ENCODE measurements around the gene NAGS.

Gene NAGS

GRCh38 chr17:43983515-43984411, 20.7 kb upstream of the NAGS start:
- Histone ChIP-seq H3K27ac (ENCODE audit: insufficient read depth in 1 of 2, low read depth in 1 of 2, low read length in 2 of 2, poor library complexity in 1 of 2, severe bottlenecking in 2 of 2) (no peak overlapping the region), H3K36me3 (ENCODE audit: control insufficient read depth in 4 of 4, insufficient read depth in 4 of 4, low read length in 3 of 4) (no peaks in the 10 kb centered on the region), H3K4me1 (ENCODE audit: control extremely low read depth in 1 of 4, control insufficient read depth in 4 of 4, insufficient read depth in 4 of 4, low read length in 3 of 4) (peaks cover 0 to 14% (median 5%) of the 10 kb centered on the region in 4 experiments), H3K27me3 (replicated peaks in 2 of 5; ENCODE audit: control insufficient read depth in 4 of 5, insufficient read depth in 5 of 5, low read length in 4 of 5) (peaks cover 2 to 44% (median 39%) of the 10 kb centered on the region in 5 experiments), H3K4me3 (ENCODE audit: control insufficient read depth in 1 of 7, extremely low read depth in 1 of 7, insufficient read depth in 4 of 7, low read depth in 2 of 7, low read length in 6 of 7) (peak overlapping the region in 6 of 7 experiments; percentile 24 to 73 (median 54)), H3K9me3 (ENCODE audit: control extremely low read depth in 1 of 5, control insufficient read depth in 4 of 5, insufficient read depth in 2 of 5, low read depth in 1 of 5, low read length in 4 of 5) (no peaks in the 10 kb centered on the region)
- WGBS (ENCODE audit: insufficient coverage): 3% methylated on average over 74 of the region's 78 CpGs
- ChIA-PET POLR2A (no interaction called here), CTCF (interaction anchor here (0.8 to 2.4 kb wide), 10 partner anchors 10 to 70 kb away, joined by 3 to 11 read pairs (median 4); no protein-coding TSS in a partner anchor)
- peak; percentile 50 to 72 (median 57) for DNase-seq

GRCh38 chr17:43984521-43984920, 19.9 kb upstream of the NAGS start:
- no peak overlapping the region for H3K4me3 ChIP-seq (ENCODE audit: control insufficient read depth in 1 of 7, extremely low read depth in 1 of 7, insufficient read depth in 4 of 7, low read depth in 2 of 7, low read length in 6 of 7)
- H3K36me3 ChIP-seq (ENCODE audit: control insufficient read depth in 4 of 4, insufficient read depth in 4 of 4, low read length in 3 of 4): no peaks in the 10 kb centered on the region
- POLR2A ChIA-PET: no interaction called here

GRCh38 chr17:43986225-43986981, 18.0 kb upstream of the NAGS start:
- Histone ChIP-seq H3K4me3 (ENCODE audit: control insufficient read depth in 1 of 7, extremely low read depth in 1 of 7, insufficient read depth in 4 of 7, low read depth in 2 of 7, low read length in 6 of 7) (no peak overlapping the region), H3K36me3 (ENCODE audit: control insufficient read depth in 4 of 4, insufficient read depth in 4 of 4, low read length in 3 of 4) (no peaks in the 10 kb centered on the region), H3K9me3 (ENCODE audit: control extremely low read depth in 1 of 5, control insufficient read depth in 4 of 5, insufficient read depth in 2 of 5, low read depth in 1 of 5, low read length in 4 of 5) (no peaks in the 10 kb centered on the region), H3K27me3 (replicated peaks in 2 of 5; ENCODE audit: control insufficient read depth in 4 of 5, insufficient read depth in 5 of 5, low read length in 4 of 5) (peaks cover 2 to 44% (median 39%) of the 10 kb centered on the region in 5 experiments), H3K27ac (ENCODE audit: insufficient read depth in 1 of 2, low read depth in 1 of 2, low read length in 2 of 2, poor library complexity in 1 of 2, severe bottlenecking in 2 of 2) (no peak overlapping the region), H3K4me1 (ENCODE audit: control extremely low read depth in 1 of 4, control insufficient read depth in 4 of 4, insufficient read depth in 4 of 4, low read length in 3 of 4) (peaks cover 0 to 14% (median 5%) of the 10 kb centered on the region in 4 experiments)
- WGBS (ENCODE audit: insufficient coverage): 94% methylated on average over 5 of the region's 7 CpGs
- DNase-seq: no peak
- ChIA-PET CTCF (interaction anchor here (0.9 to 3.1 kb wide), 7 partner anchors 10 to 86 kb away, joined by 3 to 8 read pairs (median 4); no protein-coding TSS in a partner anchor), POLR2A (interaction anchor here (0.6 kb wide), 2 partner anchors 11 to 41 kb away, joined by 3 to 5 read pairs; no protein-coding TSS in a partner anchor)

More at GRCh38 chr17:43984521-43984920, 19.9 kb upstream of the NAGS start:
- Histone ChIP-seq H3K27me3 (replicated peaks in 2 of 5; ENCODE audit: control insufficient read depth in 4 of 5, insufficient read depth in 5 of 5, low read length in 4 of 5) (peaks cover 2 to 44% (median 39%) of the 10 kb centered on the region in 5 experiments), H3K4me1 (ENCODE audit: control extremely low read depth in 1 of 4, control insufficient read depth in 4 of 4, insufficient read depth in 4 of 4, low read length in 3 of 4) (peaks cover 0 to 14% (median 5%) of the 10 kb centered on the region in 4 experiments), H3K9me3 (ENCODE audit: control extremely low read depth in 1 of 5, control insufficient read depth in 4 of 5, insufficient read depth in 2 of 5, low read depth in 1 of 5, low read length in 4 of 5) (no peaks in the 10 kb centered on the region), H3K27ac (ENCODE audit: insufficient read depth in 1 of 2, low read depth in 1 of 2, low read length in 2 of 2, poor library complexity in 1 of 2, severe bottlenecking in 2 of 2) (no peak overlapping the region)
- 100% methylated on average over 5 of the region's 8 CpGs for WGBS (ENCODE audit: insufficient coverage)
- no peak for DNase-seq
- CTCF ChIA-PET: interaction anchor here (1.3 to 2.4 kb wide), 5 partner anchors 10 to 41 kb away, joined by 3 to 11 read pairs (median 3); no protein-coding TSS in a partner anchor

GRCh38 chr17:43987131-43988021, 17.0 kb upstream of the NAGS start:
- POLR2A ChIA-PET: interaction anchor here (0.6 kb wide), 1 partner anchor 10 kb away, joined by 3 read pairs; no protein-coding TSS in a partner anchor
- DNase-seq: no peak
- Histone ChIP-seq H3K27me3 (replicated peaks in 2 of 5; ENCODE audit: control insufficient read depth in 4 of 5, insufficient read depth in 5 of 5, low read length in 4 of 5) (peaks cover 0 to 39% (median 31%) of the 10 kb centered on the region in 5 experiments), H3K9me3 (ENCODE audit: control extremely low read depth in 1 of 5, control insufficient read depth in 4 of 5, insufficient read depth in 2 of 5, low read depth in 1 of 5, low read length in 4 of 5) (no peaks in the 10 kb centered on the region), H3K4me1 (ENCODE audit: control extremely low read depth in 1 of 4, control insufficient read depth in 4 of 4, insufficient read depth in 4 of 4, low read length in 3 of 4) (peaks cover 0 to 14% (median 5%) of the 10 kb centered on the region in 4 experiments), H3K36me3 (ENCODE audit: control insufficient read depth in 4 of 4, insufficient read depth in 4 of 4, low read length in 3 of 4) (no peaks in the 10 kb centered on the region), H3K4me3 (ENCODE audit: control insufficient read depth in 1 of 7, extremely low read depth in 1 of 7, insufficient read depth in 4 of 7, low read depth in 2 of 7, low read length in 6 of 7) (no peak overlapping the region), H3K27ac (ENCODE audit: insufficient read depth in 1 of 2, low read depth in 1 of 2, low read length in 2 of 2, poor library complexity in 1 of 2, severe bottlenecking in 2 of 2) (no peak overlapping the region)
- CTCF ChIA-PET: interaction anchor here (0.9 to 3.1 kb wide), 8 partner anchors 9 to 107 kb away, joined by 3 to 8 read pairs (median 4); no protein-coding TSS in a partner anchor
- 77% methylated on average over 11 of the region's 12 CpGs for WGBS (ENCODE audit: insufficient coverage)

GRCh38 chr17:43988301-43988700, 16.1 kb upstream of the NAGS start:
- WGBS (ENCODE audit: insufficient coverage): 95% methylated on average over 8 of the region's 9 CpGs
- CTCF ChIA-PET: interaction anchor here (1.2 to 3.1 kb wide), 3 partner anchors 45 to 108 kb away, joined by 3 to 8 read pairs (median 5); no protein-coding TSS in a partner anchor

GRCh38 chr17:43992641-43993040, 11.8 kb upstream of the NAGS start:
- POLR2A ChIA-PET: no interaction called here
- Histone ChIP-seq H3K27ac (ENCODE audit: insufficient read depth in 1 of 2, low read depth in 1 of 2, low read length in 2 of 2, poor library complexity in 1 of 2, severe bottlenecking in 2 of 2) (no peak overlapping the region), H3K4me3 (ENCODE audit: control insufficient read depth in 1 of 7, extremely low read depth in 1 of 7, insufficient read depth in 4 of 7, low read depth in 2 of 7, low read length in 6 of 7) (no peak overlapping the region), H3K9me3 (ENCODE audit: control extremely low read depth in 1 of 5, control insufficient read depth in 4 of 5, insufficient read depth in 2 of 5, low read depth in 1 of 5, low read length in 4 of 5) (no peaks in the 10 kb centered on the region), H3K36me3 (ENCODE audit: control insufficient read depth in 4 of 4, insufficient read depth in 4 of 4, low read length in 3 of 4) (no peaks in the 10 kb centered on the region), H3K27me3 (replicated peaks in 2 of 5; ENCODE audit: control insufficient read depth in 4 of 5, insufficient read depth in 5 of 5, low read length in 4 of 5) (peaks cover 0 to 29% (median 10%) of the 10 kb centered on the region in 5 experiments), H3K4me1 (ENCODE audit: control extremely low read depth in 1 of 4, control insufficient read depth in 4 of 4, insufficient read depth in 4 of 4, low read length in 3 of 4) (peaks cover 0 to 10% (median 6%) of the 10 kb centered on the region in 4 experiments)
- DNase-seq: peak in 1 of 3 donors; percentile 20
- CTCF ChIA-PET: interaction anchor here (1.4 to 14.2 kb wide), 3 partner anchors 51 to 75 kb away, joined by 4 to 218 read pairs (median 4); partner anchors contain the start of gene PPY
- WGBS (ENCODE audit: insufficient coverage): 96% methylated on average over 10 of the region's 14 CpGs

More at GRCh38 chr17:43988301-43988700, 16.1 kb upstream of the NAGS start:
- Histone ChIP-seq H3K27ac (ENCODE audit: insufficient read depth in 1 of 2, low read depth in 1 of 2, low read length in 2 of 2, poor library complexity in 1 of 2, severe bottlenecking in 2 of 2) (no peak overlapping the region), H3K4me1 (ENCODE audit: control extremely low read depth in 1 of 4, control insufficient read depth in 4 of 4, insufficient read depth in 4 of 4, low read length in 3 of 4) (peaks cover 0 to 12% (median 4%) of the 10 kb centered on the region in 4 experiments), H3K9me3 (ENCODE audit: control extremely low read depth in 1 of 5, control insufficient read depth in 4 of 5, insufficient read depth in 2 of 5, low read depth in 1 of 5, low read length in 4 of 5) (no peaks in the 10 kb centered on the region), H3K36me3 (ENCODE audit: control insufficient read depth in 4 of 4, insufficient read depth in 4 of 4, low read length in 3 of 4) (no peaks in the 10 kb centered on the region), H3K4me3 (ENCODE audit: control insufficient read depth in 1 of 7, extremely low read depth in 1 of 7, insufficient read depth in 4 of 7, low read depth in 2 of 7, low read length in 6 of 7) (no peak overlapping the region), H3K27me3 (replicated peaks in 2 of 5; ENCODE audit: control insufficient read depth in 4 of 5, insufficient read depth in 5 of 5, low read length in 4 of 5) (peaks cover 0 to 29% (median 24%) of the 10 kb centered on the region in 5 experiments)
- DNase-seq: no peak
- POLR2A ChIA-PET: no interaction called here
